GM12878 (cell line): ENCODE data around the gene ANKRD23. TPM values are rescaled to one million over a fixed set of nuclear protein-coding genes. Genes with fewer than 3 reads are reported as not detected.

Experiments
- ATAC-seq: fragments of 200-7000 bp; cut with Tn5 transposase; 3 replicates; pipeline ENCODE4 v1.9.1; 2020; ENCODE audit warnings: mild to moderate bottlenecking, moderate library complexity
- BruUV-seq: library from RNA; stranded (reverse); fragments of 400-500 nt; replicated peaks from 2 replicates; lab custom pipeline; 2021; lab: Mats Ljungman, UMichigan
- CTCF ChIA-PET: fragments of 300-600 bp; sonication (Branson Sonifier 250); formaldehyde crosslinking; extraction: SDS; loops from one replicate; lab custom pipeline; 2021; ENCODE audit warnings: inconsistent platforms; lab: Yijun Ruan, JAX
- POLR2A ChIA-PET: fragments of 350-600 bp; formaldehyde crosslinking; extraction: SDS; loops from one replicate; lab custom pipeline; 2021; ENCODE audit warnings: inconsistent platforms; lab: Charles Lee
- RAD21 ChIA-PET: fragments of 300-600 bp; sonication (Branson Sonifier 250); formaldehyde crosslinking; loops from one replicate; lab custom pipeline; 2023; ENCODE audit warnings: antibody characterized with exemption; ENCODE audit not compliant: unreplicated experiment; lab: Charles Lee
- SMC1A ChIA-PET: fragments of 300-600 bp; sonication (Branson Sonifier 250); formaldehyde crosslinking; loops from one replicate; lab custom pipeline; 2023; ENCODE audit not compliant: unreplicated experiment, uncharacterized antibody; lab: Charles Lee
- DNase-seq: peaks from one replicate; pipeline ENCODE4 v3.0.0-alpha.2; 2011; ENCODE audit warnings: low read depth, low spot score
- FAIRE-seq: peaks from 3 replicates; lab custom pipeline; 2011; peaks lifted over from hg19 to GRCh38; lab: Jason Lieb, UNC
- H2AFZ ChIP-seq: 2 replicates; pipeline ENCODE4 v1.6.0; 2011; ENCODE audit warnings: low read depth, low read length, control low read depth; ENCODE audit not compliant: control insufficient read depth
- H3K27ac ChIP-seq: 2 replicates; pipeline ENCODE4 v1.5.1; 2011; ENCODE audit warnings: control low read depth; ENCODE audit not compliant: control insufficient read depth, insufficient read depth
- H3K27me3 ChIP-seq, 2 experiments: replicated peaks in 1 of 2; 2 replicates each; pipeline versions ENCODE4 v1.6.0 to v1.6.1; 2011; ENCODE audit warnings: low read length in 1 of 2; ENCODE audit not compliant: control insufficient read depth in 2 of 2, insufficient read depth in 2 of 2
- H3K36me3 ChIP-seq, 2 experiments: 2 replicates each; pipeline ENCODE4 v1.5.1; 2011; ENCODE audit warnings: low read length in 1 of 2; ENCODE audit not compliant: control insufficient read depth in 2 of 2, insufficient read depth in 2 of 2
- H3K4me1 ChIP-seq: 2 replicates; pipeline ENCODE4 v1.6.1; 2011; ENCODE audit warnings: mild to moderate bottlenecking, low read length, moderate library complexity, mixed read lengths; ENCODE audit not compliant: control insufficient read depth, insufficient read depth
- H3K4me2 ChIP-seq: 2 replicates; pipeline ENCODE4 v1.6.0; 2011; ENCODE audit warnings: control low read depth; ENCODE audit not compliant: control insufficient read depth, insufficient read depth
- H3K4me3 ChIP-seq: fragments of 200-600 bp; sonication (generic); 2 replicates; pipeline ENCODE4 v1.5.1; 2016
- H3K79me2 ChIP-seq: 2 replicates; pipeline ENCODE4 v1.6.0; 2011; ENCODE audit warnings: low read length; ENCODE audit not compliant: control insufficient read depth, insufficient read depth
- H3K9ac ChIP-seq: 2 replicates; pipeline ENCODE4 v1.8.0; 2011; ENCODE audit warnings: low read length, control low read depth, mixed read lengths; ENCODE audit not compliant: control insufficient read depth, insufficient read depth
- H3K9me3 ChIP-seq: replicated peaks from 3 replicates; pipeline ENCODE4 v1.5.1; 2011; ENCODE audit warnings: mild to moderate bottlenecking, low read length; ENCODE audit not compliant: control insufficient read depth, insufficient read depth
- H4K20me1 ChIP-seq: 2 replicates; pipeline ENCODE4 v1.6.0; 2011; ENCODE audit not compliant: control insufficient read depth, insufficient read depth
- BCL11A ChIP-seq: IDR thresholded peaks from 2 replicates; pipeline ENCODE4 v1.6.1; 2011; ENCODE audit warnings: low read depth, low read length
- SPI1 ChIP-seq: IDR thresholded peaks from 2 replicates; pipeline ENCODE4 v1.6.1; 2011; ENCODE audit warnings: low read depth, mild to moderate bottlenecking, low read length, moderate library complexity, borderline replicate concordance; ENCODE audit not compliant: insufficient read depth
- TCF7 ChIP-seq: IDR thresholded peaks from 2 replicates; pipeline ENCODE4 v1.6.1; 2014; ENCODE audit warnings: antibody characterized with exemption, borderline replicate concordance
- WGBS: methylation state at CpG from one replicate; pipeline ENCODE4 v1.1.6; 2016; ENCODE audit warnings: low lambda C conversion rate; ENCODE audit not compliant: insufficient replicate concordance, insufficient coverage; ENCODE audit errors: missing lambda C conversion rate; 5-methylcytosine and 5-hydroxymethylcytosine counted together
- in situ Hi-C: fragments of 300-500 bp; cut with MboI; formaldehyde crosslinking; loops from 9 replicates; pipeline ENCODE4 v1.14.3; 2018; ENCODE audit warnings: mixed read lengths
- intact Hi-C: fragments of 100-400 bp; cut with micrococcal nuclease; formaldehyde crosslinking; loops from one replicate; pipeline ENCODE4 v1.14.2; 2022; ENCODE audit not compliant: unreplicated experiment
- polyA plus RNA-seq, 11 experiments: library from polyadenylated mRNA; depleted of rRNA in 4 of 11; unstranded in 6 of 11; stranded (reverse) in 5 of 11; fragments of >200 nt; fragmentation: Nextera tagmentation in 4 of 11; fragmentation: Illumina TruSeq in 1 of 11; extraction: Ambion mirVana in 4 of 11; extraction: Trizol in 1 of 11; gene quantifications; 1 replicate in 1 of 11; 2 replicates in 10 of 11; pipeline versions ENCODE4 v1.2.1 to v1.2.3, GENCODE V29; 2011 to 2016; ENCODE audit warnings: inconsistent platforms in 2 of 11, missing spikeins in 2 of 11, low read depth in 1 of 11
- total RNA-seq, 4 experiments: library from RNA; depleted of rRNA in 3 of 4; stranded (reverse); fragments of >200 nt in 3 of 4; fragmentation: Illumina TruSeq in 1 of 4; extraction: Trizol in 1 of 4; gene quantifications; 2 replicates each; pipeline versions ENCODE4 v1.2.1 to v1.2.3, GENCODE V29; 2013 to 2021

Gene ANKRD23
- total and polyA plus RNA-seq, 10 of the 15 experiments (the other 5 are each of a cell fraction or from before 2014, with no cell fraction given), result 0.34 to 5.3 (median 2.7) TPM

DNA sequence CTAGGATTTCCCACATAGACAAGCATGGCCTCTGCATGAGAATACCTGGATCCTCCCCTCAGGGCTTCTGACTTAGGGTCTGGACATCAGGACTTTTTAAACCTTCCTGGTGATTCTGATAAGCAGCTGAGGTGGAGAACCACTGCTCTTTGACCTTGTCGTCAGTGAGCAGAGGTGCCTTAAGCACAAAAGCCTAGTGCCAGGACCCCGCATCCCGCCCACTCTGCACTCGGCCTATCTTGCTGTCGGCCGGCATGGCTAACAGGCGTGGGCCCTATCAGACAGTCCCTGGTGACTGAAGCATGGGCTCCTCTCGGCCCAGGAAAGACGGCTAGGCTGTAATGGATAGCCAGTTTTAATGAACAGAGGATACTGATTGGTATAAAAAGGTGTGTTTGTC lies 6.2 kb downstream of the ANKRD23 start:
- CTCF ChIA-PET, result no interaction called here
- SMC1A ChIA-PET, result no interaction called here
- ATAC-seq (no peak), DNase-seq (no peak), FAIRE-seq (no peak)
- TF ChIP-seq SPI1, result no peak
- no TSS peak for BruUV-seq
- Histone ChIP-seq H3K4me2 (no peak overlapping the region), H3K9me3 (no peaks in the 10 kb centered on the region), H3K27ac (no peak overlapping the region), H3K9ac (no peak overlapping the region), H3K79me2 (no peaks in the 10 kb centered on the region), H2AFZ (no peak overlapping the region), H3K4me1 (peaks cover 9% of the 10 kb centered on the region), H3K4me3 (no peak overlapping the region), H3K27me3 (no peaks in the 10 kb centered on the region), H4K20me1 (no peaks in the 10 kb centered on the region), H3K36me3 (peaks cover 4 to 7% of the 10 kb centered on the region in 2 experiments)
- RAD21 ChIA-PET, result interaction anchor here (1.2 kb wide), 1 partner anchor 20 kb away, joined by 3 read pairs; the partner anchor contains the start of gene ANKRD39
- intact Hi-C loops, result no loop called here
- WGBS, result over 99% methylated on average over 9 of the region's 9 CpGs
- POLR2A ChIA-PET, result no interaction called here
- in situ Hi-C loops, result no loop called here

GRCh38 chr2:96835830-96836229 lies 8.0 kb downstream of the ANKRD23 start:
- WGBS, result 82% methylated on average over 4 of the region's 4 CpGs
- CTCF ChIA-PET, result interaction anchor here (1.9 kb wide), 1 partner anchor 15 kb away, joined by 5 read pairs; no protein-coding TSS in a partner anchor
- no peaks in the 10 kb centered on the region for H3K9me3 ChIP-seq
- intact Hi-C loops (no loop called here), in situ Hi-C loops (no loop called here)
- H3K27me3 ChIP-seq, result no peaks in the 10 kb centered on the region
- BruUV-seq, result no TSS peak
- H3K4me3 ChIP-seq, result no peak overlapping the region
- peaks cover 9% of the 10 kb centered on the region for H3K4me1 ChIP-seq
- peaks cover 4 to 11% of the 10 kb centered on the region in 2 experiments for H3K36me3 ChIP-seq
- SMC1A ChIA-PET, result no interaction called here
- DNase-seq (no peak), FAIRE-seq (no peak), ATAC-seq (no peak)
- POLR2A ChIA-PET, result no interaction called here
- RAD21 ChIA-PET, result no interaction called here
- H3K9ac ChIP-seq, result no peak overlapping the region
- H3K4me2 ChIP-seq, result no peak overlapping the region
- H4K20me1 ChIP-seq, result no peaks in the 10 kb centered on the region
- H2AFZ ChIP-seq, result no peak overlapping the region
- H3K79me2 ChIP-seq, result no peaks in the 10 kb centered on the region
- TF ChIP-seq BCL11A (no peak), TCF7 (no peak)
- no peak overlapping the region for H3K27ac ChIP-seq
